Activated CD4-positive, alpha-beta T cell treated with anti-CD3 and anti-CD28 coated beads for 48 hours (primary cell): ENCODE data around the gene METTL26.

Source experiments
- DNase-seq: peaks from one replicate; pipeline ENCODE4 v3.0.0-alpha.2; 2020

METTL26 gene

DNA sequence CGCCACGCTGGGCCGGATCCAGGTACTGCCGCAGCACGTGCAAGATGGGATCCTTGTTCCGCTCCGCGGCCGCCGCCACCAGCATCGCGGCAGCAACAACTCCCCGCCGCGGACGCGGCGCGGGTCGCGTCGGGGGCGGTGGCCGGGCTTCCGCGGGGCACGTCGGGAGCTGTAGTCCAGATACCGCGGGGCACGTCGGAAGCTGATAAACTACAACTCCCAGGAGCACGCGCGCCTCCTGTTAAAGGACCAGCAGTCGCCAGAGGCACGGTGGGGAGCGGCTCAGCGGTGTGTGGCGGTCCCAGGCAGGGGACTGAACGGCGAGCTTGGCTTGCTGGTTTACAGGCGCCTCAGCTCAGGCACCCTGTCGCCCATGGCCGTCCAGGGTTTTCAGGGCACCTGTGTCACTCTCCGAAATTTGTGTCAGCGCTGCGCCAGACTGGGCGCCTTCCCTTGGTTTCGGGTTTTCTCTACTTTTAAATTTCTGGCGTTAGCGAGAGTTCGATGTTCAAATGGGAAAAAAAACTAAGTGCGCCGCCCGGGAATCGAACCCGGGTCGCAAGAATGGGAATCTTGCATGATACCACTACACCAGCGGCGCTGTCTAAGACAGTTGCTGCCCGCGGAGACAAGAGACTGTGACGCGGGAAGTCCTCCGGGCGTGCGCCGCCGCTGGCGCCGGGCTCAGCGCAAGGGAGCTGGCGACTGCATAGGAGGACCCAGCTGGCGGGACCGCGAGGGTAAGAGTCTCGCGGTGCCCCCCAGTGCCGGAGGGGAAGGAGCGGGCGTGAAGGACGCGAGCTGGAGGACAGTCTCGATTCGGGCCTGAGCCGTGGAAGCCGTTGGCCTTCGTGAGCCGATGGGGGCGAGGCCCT lies at the start of gene METTL26:
METTL26 (minus strand) TSS at position 100 of the 875 bp plus-strand sequence; CDS start at position 85, 15 bp downstream.
- DNase-seq, result peak; percentile 95

DNA sequence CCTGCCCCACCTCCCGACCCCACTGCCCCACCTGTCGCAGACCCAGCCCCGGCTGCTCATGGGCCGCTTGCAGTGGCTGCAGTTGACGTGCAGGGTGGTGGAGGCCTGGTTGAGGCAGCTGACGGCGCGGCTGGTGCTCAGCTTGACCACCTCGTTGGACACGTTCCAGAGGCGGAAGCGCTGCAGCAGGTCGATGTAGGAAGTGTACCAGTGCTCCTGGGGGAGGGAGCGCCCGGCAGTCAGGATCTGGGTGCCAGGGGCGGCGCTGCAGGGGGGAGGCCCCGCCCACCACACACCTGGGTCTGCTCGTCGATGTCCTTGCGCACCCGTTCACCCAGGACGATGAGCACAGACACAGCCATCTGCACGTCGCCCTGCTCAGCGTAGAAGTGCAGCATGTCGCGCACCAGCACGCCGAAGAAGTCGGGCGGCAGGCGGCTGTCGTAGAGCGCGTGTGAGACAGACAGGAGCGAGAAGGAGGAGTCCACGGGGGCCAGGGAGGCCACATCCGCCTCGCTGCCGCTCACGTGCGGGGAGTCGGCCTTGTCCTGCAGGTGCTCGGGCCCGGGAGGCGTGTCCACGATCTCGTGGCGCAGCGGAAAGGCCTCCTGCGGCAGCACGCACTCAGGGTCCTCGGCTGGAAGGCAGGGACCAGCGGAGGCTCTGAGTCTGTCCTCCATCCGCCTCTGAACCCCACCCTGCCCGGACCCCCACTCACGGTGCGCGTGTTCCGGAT lies 49.0 kb upstream of the METTL26 start:
- DNase-seq, result no peak

DNA sequence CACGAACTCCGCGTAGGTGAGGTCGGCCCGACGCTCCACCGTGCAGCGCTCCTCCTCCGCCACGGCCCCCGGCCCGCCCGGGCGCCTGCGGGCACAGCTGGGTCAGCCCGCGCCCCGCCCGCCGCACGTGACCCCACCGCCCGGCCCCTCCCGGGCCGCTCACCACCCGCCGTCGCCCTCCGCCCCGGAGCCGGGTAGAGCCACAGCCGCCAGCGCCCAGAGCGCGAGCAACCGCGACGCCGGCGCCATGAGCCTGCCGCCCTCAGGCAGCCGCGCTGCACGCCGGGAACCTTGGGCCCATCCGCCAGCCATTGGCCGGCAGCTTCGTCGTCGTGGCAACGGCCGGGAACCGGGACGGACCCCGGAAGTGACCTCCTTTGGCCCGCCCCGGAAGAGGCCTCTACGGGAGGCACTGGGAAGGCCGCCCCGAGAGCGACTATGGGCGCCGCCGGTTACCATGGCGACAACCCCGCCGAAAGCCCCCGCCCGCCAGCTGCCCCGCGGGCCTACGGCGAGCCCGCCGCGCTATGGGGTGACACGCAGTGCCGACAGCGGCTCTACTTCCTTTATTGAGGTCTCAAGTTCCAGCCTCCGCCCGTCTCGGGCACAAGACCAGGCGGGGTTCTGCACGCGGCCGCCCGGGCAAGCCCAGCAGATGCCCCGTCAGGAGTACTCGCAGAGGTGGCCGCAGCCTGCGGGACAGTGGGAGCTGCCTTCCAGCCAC lies 48.1 kb upstream of the METTL26 start, which contains the start of gene JMJD8:
JMJD8 (minus strand) TSS at position 264 of the 724 bp plus-strand sequence; CDS start at position 249, 15 bp downstream.
- DNase-seq, result peak; percentile 98

DNA sequence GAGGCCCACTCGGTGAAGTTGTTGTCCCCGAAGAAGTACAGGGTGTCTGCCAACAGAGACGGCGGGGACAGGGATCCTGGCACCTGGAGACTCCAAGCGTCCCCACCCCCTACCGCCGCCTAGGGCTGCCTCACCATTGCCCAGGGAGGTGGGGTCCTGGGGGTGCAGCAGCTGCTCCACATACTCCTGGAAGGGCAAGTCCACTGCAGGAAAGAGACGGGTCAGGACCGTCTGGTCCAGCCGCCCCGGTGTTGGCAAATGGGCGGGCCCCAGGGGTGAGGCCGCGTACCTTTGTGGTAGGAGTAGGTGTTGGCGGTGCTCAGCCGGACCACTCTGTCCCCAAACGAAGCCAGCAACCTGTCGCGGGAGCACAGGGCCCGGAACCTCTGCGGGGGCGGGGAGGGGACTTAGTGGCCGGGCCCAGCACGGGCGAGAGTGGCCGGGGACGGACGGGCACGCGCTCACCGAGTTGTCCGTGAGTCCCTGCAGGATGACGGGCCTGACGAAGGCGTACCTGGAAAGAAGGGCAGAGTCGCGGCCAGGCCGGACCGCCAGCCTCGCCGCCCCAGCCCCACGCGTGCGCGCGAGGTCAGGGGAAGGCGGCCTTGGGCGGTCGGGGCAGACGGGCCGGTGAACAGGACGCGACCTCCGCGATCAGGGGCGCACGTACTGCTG lies 47.4 kb upstream of the METTL26 start:
- no peak for DNase-seq

DNA sequence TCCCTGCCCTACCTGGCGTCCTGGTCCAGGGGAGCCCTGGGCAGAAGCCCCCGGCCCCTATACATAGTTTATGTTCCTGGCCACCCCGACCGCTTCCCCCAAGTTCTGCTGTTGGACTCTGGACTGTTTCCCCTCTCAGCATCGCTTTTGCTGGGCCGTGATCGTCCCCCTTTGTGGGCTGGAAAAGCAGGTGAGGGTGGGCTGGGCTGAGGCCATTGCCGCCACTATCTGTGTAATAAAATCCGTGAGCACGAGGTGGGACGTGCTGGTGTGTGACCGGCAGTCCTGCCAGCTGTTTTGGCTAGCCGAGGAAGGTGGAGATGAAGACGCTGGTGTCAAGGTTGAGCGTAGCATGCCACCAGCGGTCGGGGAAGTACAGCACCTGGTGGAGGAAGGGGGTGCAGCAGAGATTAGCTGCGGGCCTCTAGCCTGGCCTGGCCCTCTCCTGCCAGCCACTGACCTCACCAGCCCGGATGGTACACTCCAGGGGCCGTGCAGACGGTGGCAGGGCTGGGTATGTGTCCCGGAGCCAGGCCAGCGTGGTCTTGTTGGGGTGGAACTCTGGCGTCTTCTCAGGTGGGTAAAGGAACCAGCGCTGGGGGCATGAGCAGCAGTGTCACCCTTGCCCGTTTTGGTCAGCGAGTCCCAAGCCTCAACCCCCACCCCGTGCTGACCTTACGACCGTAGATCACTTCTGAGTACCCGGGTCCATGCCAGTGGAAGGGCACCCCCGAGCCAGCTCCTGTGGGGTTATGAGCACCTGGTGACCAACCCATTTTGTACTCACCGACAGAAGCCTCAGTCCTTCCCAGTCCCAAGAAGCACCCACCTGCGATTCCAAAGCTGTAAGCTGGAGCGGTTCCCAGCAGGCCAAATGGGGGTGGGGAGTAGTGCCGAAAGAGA lies 46.6 kb upstream of the METTL26 start:
- no peak for DNase-seq

DNA sequence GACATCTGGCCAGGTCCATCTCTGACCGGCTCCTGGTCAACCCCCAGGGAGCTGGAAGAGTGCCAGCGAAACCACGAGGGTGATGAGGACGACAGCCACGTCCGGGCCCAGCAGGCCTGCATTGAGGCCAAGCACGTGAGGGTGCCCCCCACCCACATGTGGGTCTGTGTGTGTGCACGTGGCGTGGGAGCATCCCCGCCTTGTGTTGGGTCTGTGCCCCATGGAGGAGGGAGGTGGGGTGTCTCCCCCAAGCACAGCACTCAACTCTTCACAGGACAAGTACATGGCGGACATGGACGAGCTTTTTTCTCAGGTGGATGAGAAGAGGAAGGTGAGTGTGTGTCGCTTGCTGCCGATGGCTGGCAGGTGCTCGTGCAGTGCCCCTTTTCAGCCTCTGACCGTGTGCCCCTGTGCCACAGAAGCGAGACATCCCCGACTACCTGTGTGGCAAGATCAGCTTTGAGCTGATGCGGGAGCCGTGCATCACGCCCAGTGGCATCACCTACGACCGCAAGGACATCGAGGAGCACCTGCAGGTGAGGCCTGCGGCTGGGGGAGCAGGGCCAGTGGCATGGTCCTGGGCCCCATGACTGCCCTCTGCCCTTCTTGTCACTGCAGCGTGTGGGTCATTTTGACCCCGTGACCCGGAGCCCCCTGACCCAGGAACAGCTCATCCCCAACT lies 45.8 kb upstream of the METTL26 start:
- DNase-seq, result no peak

DNA sequence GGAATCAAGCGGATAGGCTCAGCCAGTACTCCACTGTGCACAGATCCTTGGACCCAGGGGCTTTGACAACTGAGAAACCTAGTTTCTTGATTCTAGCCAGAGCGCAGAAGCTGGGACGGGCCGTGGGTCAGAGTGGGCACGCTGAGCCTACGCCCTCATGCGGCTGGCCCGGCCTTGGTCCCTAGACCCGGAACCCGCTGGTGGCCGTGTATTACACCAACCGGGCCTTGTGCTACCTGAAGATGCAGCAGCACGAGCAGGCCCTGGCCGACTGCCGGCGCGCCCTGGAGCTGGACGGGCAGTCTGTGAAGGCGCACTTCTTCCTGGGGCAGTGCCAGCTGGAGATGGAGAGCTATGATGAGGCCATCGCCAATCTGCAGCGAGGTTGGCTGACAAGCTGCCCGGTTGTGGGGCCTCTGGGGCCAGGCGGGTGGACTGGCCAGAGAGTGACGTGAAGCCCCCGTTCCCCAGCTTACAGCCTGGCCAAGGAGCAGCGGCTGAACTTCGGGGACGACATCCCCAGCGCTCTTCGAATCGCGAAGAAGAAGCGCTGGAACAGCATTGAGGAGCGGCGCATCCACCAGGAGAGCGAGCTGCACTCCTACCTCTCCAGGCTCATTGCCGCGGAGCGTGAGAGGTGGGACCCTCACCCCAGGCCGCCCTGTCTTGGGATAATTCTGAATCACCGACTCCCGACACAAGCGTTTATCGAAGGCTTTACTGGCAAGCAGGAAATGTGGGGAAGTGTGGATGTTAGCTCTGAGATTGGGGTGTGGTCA lies 45.1 kb upstream of the METTL26 start:
- peak; percentile 39 for DNase-seq

DNA sequence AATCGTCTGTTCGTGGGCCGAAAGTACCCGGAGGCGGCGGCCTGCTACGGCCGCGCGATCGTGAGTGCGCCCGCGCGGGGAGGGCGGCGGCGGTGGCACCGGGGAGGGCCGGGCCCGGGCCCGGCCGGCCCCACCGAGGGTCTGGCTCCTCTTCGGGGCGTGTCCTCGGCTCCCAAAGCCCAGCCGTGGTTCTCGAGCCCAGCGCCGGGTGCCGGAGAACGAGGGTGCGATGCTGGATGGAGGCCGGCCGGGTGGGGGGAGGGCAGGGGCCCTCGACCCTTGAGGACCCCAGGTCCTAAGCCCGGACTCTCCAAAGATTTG lies 44.5 kb upstream of the METTL26 start:
- no peak for DNase-seq

DNA sequence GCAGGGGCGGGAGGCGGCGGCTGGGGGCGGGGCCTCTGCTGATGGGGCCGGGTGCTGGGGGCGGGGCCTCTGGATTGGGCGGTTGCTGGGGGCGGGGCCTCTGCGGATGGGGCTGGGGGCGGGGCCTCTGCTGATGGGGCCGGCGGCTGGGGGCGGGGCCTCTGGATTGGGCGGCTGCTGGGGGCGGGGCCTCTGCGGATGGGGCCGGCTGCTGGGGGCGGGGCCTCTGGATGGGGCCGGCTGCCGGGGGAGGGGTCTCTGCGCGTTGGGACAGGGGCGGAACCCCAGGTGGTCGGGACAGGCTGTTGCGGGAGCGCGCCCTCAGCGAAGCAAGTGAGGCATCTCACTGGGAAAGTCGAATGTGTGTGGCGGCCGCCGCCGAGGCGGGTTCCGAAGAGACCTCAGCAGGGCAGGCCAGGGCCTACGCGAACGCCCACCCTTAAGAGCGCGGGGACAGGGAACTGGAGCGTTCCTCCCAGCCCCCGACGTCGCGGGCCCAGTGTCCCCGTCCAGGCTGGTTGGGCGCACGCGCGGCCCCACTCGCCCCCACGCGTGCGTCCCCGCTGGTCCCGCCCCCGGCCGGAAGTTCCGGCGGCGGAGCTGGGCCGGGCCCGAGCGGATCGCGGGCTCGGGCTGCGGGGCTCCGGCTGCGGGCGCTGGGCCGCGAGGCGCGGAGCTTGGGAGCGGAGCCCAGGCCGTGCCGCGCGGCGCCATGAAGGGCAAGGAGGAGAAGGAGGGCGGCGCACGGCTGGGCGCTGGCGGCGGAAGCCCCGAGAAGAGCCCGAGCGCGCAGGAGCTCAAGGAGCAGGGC lies 43.9 kb upstream of the METTL26 start, which contains the start of gene STUB1:
STUB1 (plus strand) TSS at position 597 of the 811 bp plus-strand sequence; CDS start at position 713, 116 bp downstream.
- DNase-seq, result peak; percentile 94

DNA sequence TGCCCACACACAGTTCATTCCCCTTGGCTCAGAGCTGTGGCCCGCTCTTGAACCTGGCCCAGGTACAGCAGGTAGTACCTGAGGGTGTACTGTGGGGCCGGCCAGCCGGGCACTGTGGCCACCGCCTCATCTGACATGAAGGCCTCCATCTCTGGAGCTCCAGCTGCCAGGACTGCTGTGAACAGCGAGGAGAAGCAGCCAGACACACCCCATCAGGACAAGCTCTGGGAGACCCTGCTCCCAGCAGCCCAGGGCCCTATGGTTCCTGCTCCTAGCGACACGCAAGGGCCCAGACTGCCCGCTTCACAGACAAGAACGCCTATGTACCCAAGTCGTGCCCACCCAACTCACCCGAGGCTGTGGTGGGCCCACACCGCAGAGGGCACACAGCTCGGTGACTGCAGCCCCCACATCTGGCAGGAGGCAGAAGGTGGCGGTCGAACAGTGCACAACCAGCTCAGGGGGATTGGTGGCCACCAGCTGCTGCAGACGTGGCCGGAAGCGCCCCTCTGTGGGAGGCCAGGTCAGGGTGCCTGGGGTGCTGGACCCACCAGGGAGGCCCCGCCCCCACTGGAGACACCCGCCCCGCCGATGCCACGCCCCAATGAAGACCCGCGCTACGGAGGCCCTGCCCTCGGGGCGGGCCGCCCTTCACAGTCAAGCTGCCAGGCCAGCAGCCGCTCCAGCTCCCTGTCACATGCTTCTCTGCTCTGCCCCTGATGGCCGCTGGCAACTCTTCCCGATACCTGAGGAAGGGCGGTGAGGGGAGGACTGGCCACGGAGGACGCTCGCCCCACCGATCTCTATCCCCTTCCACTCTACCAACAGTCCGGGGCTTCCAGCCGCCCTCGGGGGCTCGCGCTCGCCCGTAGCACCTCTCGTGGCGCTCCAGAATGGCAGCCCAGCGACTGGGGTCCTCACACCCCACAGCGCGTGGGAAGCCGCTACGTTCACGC lies 43.0 kb upstream of the METTL26 start:
- DNase-seq, result peak; percentile 67

DNA sequence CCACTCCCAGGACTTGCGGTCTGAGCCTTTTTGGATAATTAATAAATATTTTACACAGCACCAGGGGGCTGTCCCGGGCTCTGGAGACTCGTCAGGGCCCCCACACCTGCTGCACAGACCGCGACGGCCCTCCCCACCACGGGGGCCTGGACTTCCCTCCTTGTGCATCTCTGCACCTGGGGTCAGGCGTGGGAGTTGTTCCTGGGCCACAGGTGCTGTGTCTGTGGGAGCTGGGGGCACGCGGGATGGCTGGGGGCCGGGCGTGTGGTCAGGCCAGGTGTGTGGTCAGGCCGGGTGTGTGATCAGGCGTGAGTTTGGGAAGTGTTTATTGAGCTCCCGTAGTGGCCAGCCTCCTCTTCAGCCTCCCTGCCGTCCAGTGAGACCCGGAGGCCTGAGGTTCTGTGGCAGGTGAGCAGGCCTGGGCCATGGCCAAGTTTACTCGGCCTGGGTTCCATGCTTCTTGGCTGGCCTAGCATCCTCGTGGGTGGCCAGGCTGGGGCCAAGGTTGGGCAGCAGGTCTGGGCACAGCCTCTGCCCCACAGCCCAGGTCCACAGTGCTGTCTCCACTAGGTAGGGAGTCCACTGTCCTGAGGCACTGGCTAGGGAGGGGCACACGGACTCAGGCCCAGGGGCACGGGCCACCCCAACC lies 42.2 kb upstream of the METTL26 start:
- no peak for DNase-seq

DNA sequence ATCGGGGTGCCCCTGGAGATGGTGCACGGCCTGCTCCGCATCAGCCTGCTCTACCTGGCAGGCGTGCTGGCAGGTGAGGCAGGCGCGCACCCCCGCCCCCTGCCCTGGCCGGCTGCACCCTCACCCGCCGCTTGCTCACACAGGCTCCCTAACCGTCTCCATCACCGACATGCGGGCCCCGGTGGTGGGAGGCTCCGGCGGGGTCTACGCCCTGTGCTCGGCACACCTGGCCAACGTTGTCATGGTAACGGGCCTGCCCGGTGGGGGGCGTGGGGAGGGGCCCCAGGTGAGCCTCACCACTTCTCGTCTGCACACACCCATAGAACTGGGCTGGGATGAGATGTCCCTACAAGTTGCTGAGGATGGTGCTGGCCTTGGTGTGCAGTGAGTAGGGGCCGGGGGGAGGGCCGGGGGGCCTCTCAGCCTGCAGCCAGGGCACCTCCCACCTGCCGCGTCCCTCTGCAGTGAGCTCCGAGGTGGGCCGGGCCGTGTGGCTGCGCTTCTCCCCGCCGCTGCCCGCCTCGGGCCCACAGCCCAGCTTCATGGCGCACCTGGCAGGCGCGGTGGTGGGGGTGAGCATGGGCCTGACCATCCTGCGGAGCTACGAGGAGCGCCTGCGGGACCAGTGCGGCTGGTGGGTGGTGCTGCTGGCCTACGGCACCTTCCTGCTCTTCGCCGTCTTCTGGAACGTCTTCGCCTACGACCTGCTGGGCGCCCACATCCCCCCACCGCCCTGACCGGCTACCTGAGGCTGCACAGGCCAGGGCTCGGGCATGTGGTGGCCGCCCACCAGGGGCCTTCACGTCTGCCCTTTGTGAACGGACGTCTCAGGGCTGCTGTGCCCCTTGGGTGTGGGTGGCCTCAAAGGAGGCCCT lies 41.4 kb upstream of the METTL26 start:
- no peak for DNase-seq

DNA sequence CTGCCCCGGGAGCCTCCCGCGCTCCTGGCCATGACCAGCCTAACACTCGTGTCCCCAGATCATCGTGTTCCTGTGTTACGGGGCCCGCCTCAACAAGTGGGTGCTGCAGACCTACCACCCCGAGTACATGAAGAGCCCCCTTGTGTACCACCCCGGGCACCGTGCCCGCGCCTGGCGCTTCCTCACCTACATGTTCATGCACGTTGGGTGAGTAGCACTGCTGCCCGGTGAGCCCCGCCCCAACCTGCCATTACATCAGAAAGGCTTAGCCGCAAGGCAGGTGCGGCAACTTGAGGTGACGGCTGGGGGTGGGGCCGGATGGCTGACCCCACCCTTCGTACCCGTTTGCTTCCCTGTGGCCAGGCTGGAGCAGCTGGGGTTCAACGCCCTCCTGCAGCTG lies 40.8 kb upstream of the METTL26 start:
- no peak for DNase-seq

DNA sequence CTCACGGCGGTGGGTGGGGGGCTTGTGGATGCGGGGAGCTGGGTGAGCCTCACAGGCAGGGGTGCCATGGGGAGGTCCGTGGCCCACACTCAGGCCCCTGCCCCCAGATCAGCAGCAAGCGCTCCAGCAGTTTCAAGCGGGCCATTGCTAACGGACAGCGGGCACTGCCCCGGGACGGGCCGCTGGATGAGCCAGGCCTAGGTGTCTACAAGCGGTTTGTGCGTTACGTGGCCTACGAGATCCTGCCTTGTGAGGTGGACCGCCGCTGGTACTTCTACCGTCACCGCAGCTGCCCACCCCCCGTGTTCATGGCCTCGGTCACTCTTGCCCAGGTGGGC lies 40.4 kb upstream of the METTL26 start:
- DNase-seq, result no peak

DNA sequence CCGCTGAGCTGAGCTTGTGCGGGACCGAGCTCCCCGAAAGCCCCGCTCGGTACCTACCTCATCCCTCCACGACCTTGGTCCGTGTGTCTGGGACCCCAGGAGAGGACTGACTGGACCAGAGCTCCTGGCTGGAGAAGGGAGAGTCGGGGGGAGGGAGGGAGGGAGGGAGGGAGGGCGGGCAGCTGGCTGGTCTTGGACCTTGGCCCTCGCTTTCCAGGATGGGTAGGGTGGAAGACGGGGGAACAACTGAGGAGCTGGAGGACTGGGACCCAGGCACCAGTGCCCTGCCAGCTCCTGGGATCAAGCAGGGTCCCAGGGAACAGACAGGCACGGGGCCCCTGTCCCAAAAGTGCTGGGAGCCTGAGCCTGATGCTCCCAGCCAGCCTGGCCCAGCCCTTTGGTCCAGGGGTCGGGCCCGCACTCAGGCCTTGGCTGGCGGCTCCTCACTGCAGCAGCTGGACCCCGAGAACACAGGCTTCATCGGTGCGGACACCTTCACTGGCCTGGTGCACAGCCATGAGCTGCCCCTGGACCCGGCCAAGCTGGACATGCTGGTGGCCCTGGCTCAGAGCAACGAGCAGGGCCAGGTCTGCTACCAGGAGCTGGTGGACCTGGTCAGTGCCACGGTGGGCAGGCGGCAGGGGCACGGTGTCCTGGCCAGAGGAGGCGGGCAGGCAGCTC lies 39.9 kb upstream of the METTL26 start:
- no peak for DNase-seq
